Measurements from ENCODE around the gene TNS2.

DNA sequence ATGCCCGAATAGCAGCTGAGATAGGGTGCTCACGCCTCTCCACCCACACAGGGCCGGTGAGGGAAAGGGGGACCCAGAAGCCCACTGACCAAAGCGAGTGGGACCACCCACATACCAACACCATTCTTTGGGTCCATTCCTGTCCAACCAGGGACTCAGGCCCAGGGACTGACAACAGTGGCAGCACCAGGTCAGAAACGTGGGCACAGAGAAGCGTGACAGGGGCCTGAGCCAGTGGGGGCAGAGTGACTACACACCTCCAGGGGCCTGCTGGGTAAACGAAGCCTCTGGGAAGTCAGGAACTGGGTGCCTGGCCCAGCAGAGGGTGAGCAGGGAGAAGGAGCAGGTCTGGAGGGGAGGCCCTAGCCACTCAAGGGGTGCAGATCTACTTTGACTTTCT is 15.6 kb downstream of the TNS2 start:
- TF ChIP-seq, protein P1, sequence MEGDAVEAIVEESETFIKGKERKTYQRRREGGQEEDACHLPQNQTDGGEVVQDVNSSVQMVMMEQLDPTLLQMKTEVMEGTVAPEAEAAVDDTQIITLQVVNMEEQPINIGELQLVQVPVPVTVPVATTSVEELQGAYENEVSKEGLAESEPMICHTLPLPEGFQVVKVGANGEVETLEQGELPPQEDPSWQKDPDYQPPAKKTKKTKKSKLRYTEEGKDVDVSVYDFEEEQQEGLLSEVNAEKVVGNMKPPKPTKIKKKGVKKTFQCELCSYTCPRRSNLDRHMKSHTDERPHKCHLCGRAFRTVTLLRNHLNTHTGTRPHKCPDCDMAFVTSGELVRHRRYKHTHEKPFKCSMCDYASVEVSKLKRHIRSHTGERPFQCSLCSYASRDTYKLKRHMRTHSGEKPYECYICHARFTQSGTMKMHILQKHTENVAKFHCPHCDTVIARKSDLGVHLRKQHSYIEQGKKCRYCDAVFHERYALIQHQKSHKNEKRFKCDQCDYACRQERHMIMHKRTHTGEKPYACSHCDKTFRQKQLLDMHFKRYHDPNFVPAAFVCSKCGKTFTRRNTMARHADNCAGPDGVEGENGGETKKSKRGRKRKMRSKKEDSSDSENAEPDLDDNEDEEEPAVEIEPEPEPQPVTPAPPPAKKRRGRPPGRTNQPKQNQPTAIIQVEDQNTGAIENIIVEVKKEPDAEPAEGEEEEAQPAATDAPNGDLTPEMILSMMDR (IDR thresholded peaks at IDR 0.05), result no peak
- TF ChIP-seq POLR2A (IDR thresholded peaks at IDR 0.05), result no peak

Measured in right lobe of liver (tissue), 4 donors.